ENCODE measurements around the gene ARMC2. TPM values are rescaled to one million over a fixed set of nuclear protein-coding genes. Genes with fewer than 3 reads are reported as not detected.

The ARMC2 gene
- total and polyA plus RNA-seq, 2 of the 8 experiments (the other 6 are each of a cell fraction or from before 2014, with no cell fraction given), result 1.6 to 4.4 TPM

DNA sequence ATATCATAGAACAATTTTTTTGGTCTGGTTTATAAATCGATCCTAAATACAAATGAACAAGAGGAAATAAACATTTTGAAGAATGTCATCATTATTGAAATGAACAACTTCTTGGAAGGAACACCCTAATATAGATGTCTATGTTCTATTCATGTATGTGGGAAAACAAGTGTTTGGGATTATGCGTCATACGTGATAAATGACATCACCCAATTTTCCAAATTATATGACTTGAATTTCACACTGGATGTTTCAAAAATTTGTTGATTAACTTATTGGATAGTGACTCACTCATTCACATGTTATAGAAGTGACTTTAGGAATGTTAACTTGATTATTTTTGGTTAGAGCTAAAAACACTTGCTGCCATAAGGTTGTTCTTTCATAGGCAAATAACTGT lies 18.6 kb downstream of the ARMC2 start (continued):
- TF ChIP-seq NANOG (IDR thresholded peaks at IDR 0.05; ENCODE audit: insufficient read depth, low read depth, low read length, poor library complexity, severe bottlenecking) (no peak), POLR2AphosphoS5 (IDR thresholded peaks at IDR 0.05; ENCODE audit: low read depth, low read length) (no peak), CHD1 (IDR thresholded peaks at IDR 0.05; ENCODE audit: low read depth, low read length) (no peak), SIRT6 (IDR thresholded peaks at IDR 0.05; ENCODE audit: low read length) (no peak), HDAC2 (IDR thresholded peaks at IDR 0.05; ENCODE audit: borderline replicate concordance in 1 of 2, low read depth in 2 of 2, low read length in 2 of 2) (no peak)

All from H1 (cell line).